COLO668 (cell line): ENCODE data around the gene LNPEP.
"Not testable (repeated sequence)": the region's sequence is repeated elsewhere in the genome, so short reads cannot be mapped to it uniquely, and the experiment has no call there.

Experiments used
- DNase-seq: peaks from one replicate; lab custom pipeline; 2025; ENCODE audit not compliant: unreplicated experiment; lab: John Stamatoyannopoulos, UW

Gene LNPEP

GRCh38 chr5:97047076-97047475, 111.2 kb downstream of the LNPEP start:
- DNase-seq: no peak

DNA sequence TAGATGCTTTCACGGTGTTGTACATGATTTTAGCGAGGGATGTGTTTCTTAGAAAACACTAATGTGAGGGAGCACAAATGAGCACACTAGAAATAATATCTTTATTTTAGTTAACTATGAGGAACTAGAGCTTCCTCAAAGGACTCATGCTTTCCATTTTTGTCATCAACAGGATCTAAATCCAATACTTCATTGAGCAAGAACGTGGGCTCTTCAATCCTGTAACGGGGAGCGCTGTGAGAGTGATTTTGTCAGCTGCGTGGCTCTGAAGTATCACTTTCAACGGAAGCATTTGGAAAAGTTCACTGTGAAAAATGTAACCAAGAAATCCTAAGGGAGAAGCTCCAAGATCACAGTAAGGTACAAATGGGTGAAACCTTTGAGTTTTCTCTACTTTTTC, 113.3 kb downstream of the LNPEP start:
- DNase-seq: no peak

DNA sequence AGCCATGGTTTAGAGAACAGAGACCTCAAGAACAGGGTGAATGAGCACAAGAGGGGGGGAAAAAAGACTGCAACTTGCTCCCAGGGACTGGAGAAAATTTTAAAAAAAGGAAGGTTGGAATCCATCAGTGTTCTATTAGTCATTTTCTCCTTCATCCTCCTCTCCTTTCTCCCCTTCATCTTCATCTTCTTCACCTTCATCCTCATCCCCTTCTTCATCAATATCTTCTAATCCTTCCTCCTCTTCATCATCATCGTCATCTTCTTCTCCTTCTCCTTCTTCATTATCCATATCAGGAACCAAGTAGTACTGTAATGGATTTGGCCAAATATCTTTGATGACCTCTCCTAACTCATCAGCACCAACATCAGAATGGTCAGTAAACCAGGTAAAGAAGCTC, 120.4 kb downstream of the LNPEP start:
- no peak for DNase-seq

- peak; percentile 7 for DNase-seq
Observed at GRCh38 chr5:97062046-97062445, 126.2 kb downstream of the LNPEP start.

DNA sequence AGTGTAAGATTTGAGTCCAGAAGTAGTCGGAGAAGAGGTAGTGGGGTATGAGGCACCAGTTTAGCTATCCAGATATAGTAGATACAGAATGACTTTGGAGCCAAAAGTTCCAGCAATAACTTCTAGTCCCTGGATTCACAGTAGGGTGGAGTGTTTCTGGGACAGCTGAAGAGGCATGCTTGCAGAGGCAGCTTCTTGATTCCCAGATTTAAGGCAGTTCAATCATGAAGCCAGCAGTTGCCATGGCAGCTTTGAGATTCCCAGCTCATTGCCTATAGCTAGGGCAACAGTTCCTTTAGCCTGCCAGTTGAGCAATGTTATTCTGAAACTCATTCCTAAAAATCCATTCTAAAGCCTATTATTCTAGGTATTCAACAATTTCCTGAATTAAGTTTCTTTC, 127.4 kb downstream of the LNPEP start:
- no peak for DNase-seq

- no peak for DNase-seq
Observed at GRCh38 chr5:97065475-97065874, 129.6 kb downstream of the LNPEP start.

DNA sequence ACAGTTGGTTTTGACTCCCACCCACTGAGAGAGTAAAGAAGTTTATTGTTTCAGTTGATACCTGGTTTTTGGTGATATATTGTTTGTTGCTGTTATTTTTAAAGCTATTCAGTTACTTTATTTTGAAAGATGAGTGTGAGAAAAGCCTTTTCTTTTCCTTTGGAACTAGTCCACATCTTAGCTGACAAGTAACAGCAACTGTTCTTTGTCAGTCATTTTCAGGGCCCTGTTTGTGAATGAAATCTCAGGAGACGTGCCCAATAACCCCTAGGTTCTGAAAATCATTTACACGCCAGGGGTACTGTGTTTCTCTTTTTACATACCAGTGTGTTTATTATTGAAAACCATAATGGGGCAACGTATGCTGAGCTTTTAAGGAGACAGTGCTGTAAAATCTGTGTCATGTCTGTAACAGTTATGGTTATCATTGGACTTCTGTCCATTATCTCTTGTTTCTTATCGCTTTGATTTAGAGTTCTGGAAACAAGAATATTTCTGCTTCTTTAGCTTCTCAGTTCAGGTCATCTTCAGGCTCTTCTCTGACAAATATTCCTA, 131.5 kb downstream of the LNPEP start:
- DNase-seq: no peak

DNA sequence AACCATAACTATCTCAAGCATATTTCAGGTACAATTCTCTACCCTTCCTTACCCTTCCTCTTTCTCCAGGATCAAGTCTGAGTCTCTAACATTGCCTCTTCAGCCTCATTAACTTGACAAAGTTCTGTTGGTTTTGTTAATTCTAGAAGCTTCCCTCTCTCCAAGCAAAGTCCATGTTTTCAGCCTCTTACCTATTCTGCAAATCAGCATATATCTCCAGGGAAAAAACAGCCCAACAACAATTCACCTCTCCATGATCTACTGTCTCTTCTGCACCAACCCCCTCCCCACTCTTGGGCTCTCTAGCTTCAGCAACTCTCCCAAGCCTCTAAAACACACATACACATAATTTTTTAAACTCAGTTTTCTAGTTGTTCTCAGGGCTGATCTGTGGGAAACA, 134.4 kb downstream of the LNPEP start:
- no peak for DNase-seq

DNA sequence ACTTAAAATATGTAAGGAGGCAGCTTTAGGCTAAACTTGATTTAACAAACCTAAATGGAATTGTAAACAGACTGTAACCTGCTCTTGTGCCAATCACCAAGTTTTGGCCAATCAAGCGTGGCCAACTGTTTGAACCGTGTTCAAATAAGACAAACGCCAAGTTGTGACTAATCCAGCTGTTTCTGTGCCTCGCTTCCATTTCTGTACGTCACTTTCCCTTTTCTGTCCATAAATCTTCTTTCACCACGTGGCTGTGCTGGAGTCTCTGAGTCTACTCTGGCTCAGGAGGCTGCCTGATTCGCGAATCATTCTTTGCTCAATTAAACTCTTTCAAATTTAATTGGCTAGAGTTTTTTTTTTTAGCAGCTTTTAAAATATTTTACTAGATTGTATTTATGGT, 135.2 kb downstream of the LNPEP start:
- no peak for DNase-seq

GRCh38 chr5:97071993-97072392, 136.1 kb downstream of the LNPEP start:
- no peak for DNase-seq

GRCh38 chr5:97072696-97073095, 136.8 kb downstream of the LNPEP start:
- DNase-seq: no peak

GRCh38 chr5:97073420-97073819, 137.5 kb downstream of the LNPEP start:
- DNase-seq: no peak

DNA sequence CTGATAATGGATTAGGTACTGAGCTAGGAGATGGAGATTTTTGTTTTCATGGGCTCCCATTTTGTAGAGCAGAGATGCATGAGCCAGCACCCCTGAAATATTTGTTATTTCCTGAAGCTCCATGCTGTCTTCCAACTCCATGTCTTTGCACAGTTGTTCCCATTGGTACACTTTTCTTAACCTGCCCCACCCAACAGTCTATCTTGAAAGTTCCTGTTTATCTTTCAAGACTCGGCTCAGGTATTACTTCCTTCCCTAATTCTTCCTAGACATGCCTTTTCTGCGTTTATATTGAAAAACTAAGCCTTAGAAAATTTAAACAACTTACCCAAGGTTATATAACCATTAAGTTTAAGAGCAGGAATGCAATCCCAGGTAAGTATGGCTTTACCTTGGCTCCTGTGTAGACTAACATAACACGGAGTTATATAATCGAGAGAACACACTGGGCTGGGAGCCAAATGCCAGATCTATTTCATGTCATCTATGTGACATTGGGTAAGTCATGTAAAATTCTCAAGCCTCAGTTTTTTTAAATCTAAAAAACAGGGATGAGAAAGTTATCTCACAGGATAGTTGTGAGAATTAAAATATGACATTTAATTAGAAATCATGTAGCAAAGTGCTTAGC, 139.1 kb downstream of the LNPEP start:
- DNase-seq: no peak

DNA sequence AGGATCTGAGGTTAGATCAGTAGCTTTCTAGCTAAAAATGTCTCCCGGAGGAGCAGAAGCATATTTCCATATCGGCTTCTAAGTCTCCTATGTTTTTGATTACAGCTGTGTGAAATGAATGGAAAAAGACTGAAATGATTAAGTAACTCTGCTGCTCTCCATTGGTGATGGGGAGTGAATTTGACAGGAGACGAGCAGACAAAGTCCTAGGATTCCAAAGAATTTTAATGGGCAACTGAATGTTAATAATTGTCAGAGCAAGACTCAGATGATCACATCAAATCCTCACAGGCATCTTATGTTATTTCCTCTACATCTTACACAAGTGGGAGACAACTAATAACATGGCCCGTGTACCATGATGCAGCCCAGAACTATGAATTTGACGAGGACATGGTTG, 139.8 kb downstream of the LNPEP start:
- DNase-seq: no peak

- DNase-seq: no peak
Observed at GRCh38 chr5:97076098-97076497, 140.2 kb downstream of the LNPEP start.

DNA sequence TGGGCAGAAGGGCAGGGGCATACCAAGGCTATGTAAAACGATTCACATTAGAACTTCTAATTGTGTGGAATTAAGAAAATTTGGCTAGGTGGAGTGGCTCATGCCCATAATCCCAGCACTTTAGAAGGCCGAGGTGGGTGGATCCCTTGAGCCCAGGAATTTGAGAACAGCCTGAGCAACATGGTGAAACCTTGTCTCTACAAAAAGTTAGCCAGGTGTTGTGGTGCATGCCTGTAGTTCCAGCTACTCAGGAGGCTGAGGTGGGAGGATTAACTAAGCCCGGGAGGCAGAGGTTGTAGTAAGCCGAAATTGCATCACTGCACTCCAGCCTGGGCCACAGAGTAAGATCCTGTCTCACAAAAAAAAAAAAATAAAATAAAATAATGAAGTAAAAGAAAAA, 141.4 kb downstream of the LNPEP start:
- no peak for DNase-seq

DNA sequence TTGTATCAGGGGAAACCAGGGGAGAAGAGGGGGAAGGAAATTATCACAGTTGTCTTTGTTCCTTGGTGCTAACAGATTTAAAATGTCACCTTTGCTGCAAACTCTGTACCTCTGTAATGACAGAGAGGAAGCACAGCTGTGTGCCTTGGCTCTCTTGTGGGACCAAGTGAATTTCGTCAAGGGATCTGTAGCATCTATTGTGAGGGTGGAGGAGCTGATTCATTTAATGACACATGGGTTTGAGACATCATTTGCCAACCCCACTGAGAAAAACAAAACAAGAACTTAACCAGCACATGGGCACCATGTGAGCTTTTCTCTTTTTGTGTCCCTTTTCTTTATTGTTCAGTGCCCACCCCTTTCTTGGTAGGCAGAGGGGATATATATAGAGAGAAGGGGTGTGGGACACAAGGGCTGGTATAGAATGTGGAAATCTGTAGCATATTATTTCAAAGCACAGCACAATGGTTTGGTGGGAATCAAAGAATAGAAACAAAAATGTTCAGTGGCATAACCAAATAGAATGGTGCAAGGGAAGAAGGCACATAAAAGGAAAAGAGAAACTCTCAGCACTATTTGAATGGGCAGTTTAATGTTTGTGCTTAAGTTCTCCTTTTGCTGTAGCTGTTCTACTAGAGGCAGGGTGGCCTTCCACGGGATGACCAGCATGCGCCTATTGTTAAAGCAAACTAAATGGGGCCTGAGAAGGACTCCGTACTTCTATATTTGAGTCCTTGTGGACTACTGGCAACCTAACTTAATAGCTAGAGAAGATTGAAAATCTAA, 143.3 kb downstream of the LNPEP start:
- DNase-seq: no peak

- DNase-seq: not testable (repeated sequence)
Observed at GRCh38 chr5:97084782-97085458, 149.0 kb downstream of the LNPEP start.

DNA sequence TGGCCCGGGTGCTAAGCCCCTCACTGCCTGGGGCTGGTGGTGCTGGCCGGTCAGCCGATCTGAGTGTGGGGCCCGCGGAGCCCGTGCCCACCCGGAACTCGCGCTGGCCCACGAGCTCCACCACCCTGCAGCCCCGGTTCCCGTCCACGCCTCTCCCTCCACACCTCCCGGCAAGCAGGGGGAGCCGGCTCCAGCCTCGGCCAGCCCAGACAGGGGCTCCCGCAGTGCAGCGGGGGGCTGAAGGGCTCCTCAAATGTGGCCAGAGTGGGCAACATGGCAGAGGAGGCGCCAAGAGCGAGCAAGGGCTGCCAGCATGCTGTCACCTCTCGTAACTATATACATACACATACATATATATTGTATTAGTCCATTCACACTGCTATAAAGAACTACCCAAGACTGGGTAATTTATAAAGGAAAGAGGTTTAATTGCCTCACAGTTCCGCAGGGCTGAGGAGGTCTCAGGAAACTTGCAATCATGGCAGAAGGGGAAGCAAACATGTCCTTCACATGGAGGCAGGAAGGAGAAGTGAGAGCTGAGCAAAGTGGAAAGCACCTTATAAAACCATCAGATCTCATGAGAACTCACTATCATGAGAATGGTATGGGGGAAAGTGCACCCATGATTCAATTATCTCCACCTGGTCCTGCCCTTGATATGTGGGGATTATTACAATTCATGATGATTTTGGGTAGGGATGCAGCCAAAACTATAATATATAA, 149.7 kb downstream of the LNPEP start:
- no peak for DNase-seq
